NCI-H2081 treated with DMSO at 0.1 percent for 48 hours (cell line): ENCODE results near the gene ZNF536.

ENCODE experiments used
- DNase-seq: peaks from one replicate; lab custom pipeline; 2025; lab: John Stamatoyannopoulos, UW

ZNF536 gene

DNA sequence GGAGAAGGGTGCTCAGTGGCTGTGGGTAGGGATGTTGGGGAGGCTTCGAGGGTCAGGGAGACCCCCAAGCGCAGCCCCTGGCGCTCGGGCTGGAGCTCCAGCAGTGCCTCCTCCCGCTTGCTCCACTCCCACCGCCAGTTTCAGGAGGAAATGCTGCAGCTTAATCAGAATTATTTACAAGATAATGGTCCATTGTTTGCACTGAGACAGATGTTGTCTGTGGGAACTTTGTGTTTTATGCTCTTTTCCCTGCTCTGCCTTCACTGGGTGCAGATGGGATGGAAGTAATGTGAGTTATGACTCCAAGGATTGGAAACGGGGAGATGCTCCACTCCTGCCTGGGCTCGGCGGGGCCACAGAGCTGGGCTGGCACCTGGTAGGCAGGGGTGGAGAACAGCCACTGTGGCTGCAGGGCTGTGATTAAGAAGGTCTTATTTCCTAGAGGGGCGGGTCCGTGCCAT, 192.4 kb downstream of the ZNF536 start:
- no peak for DNase-seq

DNA sequence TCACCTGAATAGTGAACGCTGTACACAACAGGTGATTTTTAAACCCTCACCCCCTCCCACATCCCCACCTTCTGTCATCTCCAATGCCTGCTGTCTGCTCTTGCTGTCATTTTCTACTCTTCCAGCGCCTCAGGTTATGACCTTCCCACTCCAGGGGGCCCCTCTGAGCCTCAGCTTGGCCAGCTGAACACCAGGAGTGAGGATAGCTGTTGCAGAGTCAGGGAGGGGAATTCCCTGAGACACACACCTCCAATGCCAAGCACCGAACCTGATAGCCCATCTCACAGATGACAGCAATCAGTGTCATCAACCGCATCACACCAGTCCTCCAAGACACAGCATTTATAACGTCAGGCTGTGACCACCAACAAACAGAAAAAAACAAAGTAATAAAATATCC, 193.5 kb downstream of the ZNF536 start:
- no peak for DNase-seq

DNA sequence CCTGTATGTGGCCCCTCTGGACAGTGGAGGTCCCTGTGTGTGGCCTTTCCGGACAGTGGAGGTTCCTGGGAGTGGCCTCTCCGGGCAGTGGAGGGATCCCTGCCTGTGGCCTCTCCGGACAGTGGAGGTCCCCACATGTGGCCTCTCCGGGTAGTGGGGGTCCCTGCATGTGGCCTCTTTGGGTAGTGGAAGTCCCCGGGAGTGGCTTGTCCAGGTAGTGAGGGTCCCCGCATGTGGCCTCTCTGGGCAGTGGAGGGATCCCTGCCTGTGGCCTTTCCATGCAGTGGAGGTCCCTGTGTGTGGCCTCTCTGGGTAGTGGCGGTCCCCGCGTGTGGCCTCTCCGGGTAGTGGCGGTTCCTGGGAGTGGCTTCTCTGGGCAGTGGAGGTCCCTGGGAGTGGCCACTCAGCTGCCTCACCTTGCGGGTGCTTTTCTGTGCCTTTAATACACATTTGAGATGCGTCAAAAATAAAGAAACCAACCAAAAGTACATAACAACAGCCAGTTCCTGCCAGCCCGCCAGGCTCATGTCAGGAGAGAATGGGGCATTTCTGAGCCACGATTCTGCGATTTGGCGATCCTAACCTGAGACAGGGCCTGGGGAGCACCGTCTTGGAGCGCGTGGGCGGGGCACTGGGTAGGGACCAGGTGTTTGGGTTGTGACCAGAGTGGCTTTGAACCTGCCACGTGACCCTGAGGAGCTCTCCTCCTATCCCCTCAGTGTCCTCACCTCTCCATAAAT, 194.7 kb downstream of the ZNF536 start:
- DNase-seq, result no peak

DNA sequence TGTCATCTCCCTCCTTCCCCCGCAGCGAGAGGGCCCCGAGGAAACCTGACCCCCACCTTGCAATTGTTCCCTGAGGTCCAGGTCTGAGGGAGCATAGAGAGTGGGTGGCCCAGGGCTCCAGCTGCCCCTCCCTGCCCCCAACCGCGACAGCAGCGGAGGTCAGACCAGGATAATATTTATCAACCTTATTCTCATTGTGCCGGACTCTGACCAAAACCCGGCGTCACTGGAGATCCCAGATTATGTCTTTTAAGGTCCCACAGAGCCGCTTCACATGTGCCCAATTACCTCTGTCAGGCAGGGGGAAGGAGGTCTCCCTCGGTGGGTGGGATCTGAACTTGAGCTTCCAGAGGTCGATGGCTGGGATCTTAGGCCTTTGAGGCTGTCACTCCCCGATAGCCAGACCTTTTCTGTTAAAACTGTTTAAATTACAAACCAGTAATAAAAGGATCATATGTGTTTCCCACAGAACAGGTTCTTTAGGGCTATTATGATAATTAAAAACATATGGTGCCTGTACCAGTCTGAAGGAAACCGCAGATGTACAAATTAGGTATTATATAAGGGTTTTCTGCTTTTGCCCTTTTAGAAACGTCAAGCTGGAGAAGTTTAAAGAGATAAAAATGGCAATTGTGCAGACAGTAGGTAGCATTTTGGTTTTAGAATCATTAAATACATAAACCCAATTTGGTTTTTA, 195.5 kb downstream of the ZNF536 start:
- DNase-seq, result no peak

DNA sequence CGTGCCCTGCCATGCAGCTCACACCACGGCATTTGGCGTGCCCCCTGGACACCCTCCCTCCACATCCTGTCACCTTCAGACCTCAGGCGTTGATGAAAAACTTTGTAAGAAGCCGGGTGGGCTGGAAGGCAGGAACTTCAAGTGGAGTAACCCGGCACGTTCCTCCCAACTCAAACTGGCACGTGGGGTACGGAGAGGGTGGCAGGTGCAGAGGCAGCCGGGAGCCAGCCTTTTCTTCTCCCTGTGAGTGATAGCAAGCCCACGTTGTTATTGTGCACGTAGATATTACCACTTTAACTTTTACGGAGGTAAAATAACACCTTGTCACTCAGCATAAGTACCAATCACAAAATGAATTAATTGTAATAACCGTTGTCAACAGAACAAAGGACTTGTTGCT, 198.0 kb downstream of the ZNF536 start:
- no peak for DNase-seq

DNA sequence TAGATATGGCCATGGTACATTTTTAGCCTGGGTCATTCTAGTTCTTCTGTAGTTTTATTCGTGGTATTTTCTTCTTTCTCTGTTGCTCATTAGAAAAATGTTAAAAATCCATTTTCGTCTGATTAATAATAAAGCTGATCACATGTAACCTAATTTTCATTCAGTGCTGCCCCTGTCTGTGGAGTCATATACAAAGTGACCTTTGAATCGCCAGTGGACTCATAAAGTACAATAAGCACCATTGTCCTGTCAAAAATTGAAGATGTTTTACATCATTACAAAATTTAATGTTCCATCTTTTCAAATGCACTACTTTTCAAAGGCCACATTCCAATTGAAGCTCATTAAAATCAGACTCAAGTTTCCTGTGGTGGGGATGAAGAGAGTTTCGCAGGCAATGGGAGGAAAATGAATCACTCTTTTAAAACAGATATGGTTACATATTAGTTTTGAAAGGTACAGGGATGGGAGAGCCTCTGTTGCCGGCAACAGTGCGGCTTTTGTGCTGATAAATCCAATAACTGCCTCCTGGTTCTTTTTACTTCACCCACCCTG, 205.4 kb downstream of the ZNF536 start:
- DNase-seq, result no peak

DNA sequence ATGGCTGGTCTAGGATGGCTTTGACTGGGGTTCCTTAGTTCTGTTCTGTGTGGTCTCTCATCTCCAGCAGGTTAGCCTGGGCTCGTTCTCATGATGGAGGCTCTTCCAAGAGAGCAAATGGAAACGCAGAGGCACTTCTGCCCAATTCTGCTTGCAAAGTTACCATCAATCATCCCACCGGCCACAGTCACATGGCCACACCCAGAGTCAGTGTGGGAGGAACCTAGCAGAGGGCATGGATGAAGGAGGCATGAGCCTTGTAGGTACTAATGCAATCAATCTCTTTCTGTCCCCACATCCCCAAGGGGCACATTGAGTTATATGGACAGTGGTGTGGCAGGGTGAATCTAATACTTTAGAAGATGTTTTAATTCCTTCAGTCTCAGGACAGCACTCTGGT, 207.2 kb downstream of the ZNF536 start:
- no peak for DNase-seq

DNA sequence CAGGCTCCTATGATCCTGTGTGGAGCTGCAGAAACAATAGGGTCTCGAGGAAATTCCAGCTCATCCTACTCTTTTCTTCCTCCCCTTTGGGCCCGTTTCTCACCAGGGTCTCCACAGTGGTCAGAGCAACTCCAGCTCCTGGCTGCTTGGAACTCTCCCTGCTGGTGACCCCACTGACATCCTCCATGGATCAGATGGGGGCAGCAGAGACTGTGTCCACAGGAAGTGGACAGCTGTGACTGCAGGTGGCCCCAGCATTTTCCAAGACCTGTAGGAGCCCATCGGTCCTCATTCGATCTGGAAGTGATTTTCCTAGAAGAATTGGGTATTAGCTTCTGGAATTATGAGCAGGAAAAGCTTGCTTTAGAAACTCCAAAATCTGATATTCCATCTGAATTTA, 208.5 kb downstream of the ZNF536 start:
- DNase-seq, result no peak

DNA sequence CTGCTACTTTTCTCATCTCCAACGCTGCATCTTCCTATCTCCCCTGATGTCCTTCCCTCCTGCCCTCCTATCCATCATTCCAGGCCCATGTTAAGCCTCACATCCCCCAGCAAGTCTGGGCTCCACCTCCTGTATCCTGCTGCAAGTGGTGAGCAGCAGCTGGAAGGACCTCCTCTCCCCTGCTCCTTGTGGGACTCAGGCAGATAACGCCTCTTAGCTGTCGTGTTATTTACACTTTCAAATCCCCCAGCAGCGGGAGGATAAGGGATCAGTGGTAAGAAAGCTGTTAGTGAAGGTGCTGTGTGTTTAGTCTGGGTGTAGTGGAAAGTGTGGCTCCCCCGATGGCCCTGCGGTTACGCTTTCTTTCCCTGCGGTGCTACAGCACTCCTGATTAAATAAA, 211.9 kb downstream of the ZNF536 start:
- DNase-seq, result no peak

DNA sequence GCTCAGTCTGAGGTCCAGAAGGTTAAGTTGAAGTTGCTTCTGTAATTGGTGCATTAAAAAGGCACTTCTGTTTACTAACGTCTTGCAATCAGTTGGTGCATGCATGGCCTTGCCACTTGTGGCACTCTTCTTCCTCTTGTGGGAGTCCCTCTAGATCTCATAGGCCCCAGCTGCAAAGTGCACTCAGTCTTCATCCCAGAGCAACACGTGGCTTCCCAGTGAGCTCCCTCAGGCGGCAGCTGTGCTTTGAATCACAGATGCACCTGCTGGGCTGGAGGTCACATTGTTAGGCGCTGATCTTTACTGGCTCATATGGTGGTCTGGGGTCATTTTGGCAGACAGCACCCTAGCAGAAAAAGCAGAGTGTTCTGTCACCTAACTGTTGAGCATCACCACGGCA, 215.7 kb downstream of the ZNF536 start:
- DNase-seq, result no peak

DNA sequence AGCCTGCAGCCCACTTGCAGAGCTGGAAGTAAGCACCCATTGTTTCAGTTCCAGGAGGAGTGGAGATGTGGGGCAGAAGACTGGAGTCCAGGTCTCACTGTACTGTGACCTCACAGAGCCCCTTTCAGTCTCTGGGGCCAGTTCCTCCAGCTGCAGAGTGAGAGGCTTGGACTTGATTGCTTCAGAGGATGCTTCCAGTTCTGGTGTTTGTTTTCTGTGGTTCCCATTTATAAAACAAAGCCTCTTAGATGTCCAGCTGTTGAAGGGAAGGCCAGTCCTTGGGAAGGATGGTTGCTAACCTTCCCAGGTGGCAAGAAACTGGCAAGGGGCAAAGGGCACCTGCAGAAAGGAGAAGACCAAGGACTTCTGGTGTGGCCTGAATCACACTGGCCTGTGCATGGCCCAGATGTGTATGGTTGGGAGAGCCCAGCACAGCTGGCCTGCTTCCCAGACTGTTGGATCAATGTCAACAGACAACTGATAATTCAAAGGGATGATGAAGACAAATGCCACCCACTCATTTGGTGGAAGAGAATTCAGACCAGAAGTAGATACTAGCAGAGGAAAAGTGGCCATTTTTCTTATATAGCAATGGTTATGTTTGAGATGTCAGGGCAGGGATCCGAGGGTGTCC, 218.5 kb downstream of the ZNF536 start:
- no peak for DNase-seq

DNA sequence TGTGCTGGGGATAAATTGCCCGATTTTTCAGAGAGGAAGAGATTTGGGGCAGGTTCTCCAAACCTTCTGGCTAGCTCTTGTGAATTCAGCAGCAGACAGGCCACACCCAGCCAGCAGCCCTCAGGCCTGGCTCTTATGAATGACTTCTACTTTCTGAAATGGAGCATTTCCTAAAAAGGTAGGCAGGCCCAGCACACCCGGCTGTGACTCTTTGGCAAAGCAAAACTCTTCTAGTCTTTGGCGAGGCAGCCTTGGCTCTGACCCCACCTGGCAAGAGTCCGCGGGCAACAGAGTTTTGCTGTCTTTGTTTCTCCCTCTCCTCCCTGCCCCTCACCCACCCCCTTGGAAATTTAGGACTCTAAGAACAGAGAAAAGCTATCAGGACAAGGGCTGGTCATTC, 221.2 kb downstream of the ZNF536 start:
- DNase-seq, result no peak

DNA sequence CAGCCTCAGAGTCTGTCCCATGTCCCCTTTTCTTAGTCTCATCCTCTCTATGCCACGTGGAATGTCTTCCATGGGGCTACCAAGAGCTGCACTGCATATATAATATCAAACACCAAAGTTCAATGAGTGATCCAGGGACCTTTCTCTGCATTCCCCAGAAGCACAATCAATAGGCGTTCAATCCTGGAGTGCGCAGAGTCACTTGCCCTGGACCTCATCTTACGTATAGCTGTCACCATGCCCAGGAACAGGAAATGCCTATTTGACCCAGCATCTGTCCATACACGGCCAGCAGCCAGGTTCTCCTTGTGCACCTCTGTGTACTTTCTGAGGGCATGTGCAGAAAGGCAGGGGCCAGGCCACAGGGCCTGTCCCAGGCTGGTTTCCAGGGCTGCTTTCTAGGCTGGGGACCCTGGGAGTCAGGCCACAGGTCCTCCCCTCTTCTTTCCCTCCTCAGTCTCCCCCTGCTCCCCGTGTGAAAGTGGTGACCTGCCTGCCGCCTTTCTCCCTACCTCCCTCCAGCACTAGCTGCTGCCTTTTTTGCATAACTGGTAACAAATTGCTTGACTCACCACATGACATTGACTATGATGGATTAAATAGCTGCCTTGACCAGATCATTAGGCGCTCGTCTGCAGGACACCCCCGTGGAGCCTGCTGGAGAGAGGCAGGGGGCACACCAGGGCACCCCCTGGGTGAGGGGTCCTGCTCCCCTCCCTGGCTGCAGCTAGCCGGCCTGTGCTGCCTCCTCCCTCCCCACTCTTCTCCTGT, 222.0 kb downstream of the ZNF536 start:
- DNase-seq, result no peak

DNA sequence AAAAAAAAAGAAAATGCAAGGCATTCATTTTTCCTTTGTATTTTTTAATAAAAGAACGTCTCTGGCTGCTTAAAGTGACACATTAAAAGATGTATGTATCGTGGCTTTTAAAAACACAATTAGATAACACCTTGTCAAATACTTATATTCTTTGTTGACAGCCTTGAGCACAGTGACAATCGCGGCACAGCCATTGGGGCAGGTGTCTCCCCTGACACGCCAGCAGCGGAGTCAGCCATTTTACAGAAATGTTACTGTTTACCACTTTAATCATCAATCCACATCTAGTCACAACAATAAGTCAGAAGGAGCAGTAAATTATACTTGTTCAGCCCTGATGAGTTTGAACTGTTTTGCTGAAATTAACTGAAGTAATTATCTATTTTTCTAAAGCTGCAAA, 224.1 kb downstream of the ZNF536 start:
- no peak for DNase-seq

DNA sequence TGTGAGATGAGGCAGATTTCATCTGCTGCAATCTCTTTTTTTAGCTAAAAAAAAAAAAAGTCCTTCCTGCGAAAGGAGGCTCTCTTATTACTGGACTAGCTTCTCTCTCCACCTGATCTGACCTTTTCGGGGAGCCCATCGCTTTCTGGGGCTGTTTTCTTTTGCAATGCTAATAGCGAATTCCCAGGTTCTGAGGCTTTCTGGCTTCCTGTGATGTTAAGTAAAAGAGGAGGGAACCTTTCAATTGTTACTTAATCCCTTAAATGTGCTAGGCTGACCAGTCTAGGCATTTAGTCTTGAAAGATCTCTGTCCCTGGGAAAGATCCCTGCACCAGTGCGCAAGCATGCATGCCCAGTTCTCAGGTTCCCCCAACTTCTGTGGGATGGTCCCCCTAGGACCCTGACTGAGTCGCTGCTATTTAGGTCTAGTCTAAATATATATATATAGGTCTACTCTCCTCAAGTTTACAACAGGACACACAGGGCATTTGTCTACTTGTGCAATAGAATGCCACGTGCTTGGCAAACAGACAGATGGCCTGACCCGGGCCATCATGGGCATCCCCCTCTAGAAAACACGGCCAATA, 224.7 kb downstream of the ZNF536 start:
- DNase-seq, result no peak

DNA sequence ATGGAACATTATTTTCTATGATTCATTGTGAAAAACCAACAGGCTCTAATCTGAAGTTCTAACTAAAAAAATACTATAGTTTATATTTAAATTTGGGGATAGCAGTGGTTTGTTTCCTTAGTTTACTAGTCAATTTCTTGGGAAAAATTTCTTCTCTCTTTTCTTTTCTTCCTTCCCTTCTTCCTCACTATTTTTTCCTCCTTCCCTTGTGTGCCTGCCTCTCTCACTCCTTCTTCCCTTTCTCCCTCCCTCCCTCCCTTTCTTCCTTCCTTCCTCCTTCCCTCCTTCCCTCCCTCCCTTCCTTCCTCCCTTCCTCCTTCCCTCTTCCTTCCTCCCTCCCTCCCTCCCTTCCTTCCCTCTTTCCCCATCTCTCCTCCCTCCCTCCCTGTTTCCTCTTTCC, 226.5 kb downstream of the ZNF536 start:
- no peak for DNase-seq

DNA sequence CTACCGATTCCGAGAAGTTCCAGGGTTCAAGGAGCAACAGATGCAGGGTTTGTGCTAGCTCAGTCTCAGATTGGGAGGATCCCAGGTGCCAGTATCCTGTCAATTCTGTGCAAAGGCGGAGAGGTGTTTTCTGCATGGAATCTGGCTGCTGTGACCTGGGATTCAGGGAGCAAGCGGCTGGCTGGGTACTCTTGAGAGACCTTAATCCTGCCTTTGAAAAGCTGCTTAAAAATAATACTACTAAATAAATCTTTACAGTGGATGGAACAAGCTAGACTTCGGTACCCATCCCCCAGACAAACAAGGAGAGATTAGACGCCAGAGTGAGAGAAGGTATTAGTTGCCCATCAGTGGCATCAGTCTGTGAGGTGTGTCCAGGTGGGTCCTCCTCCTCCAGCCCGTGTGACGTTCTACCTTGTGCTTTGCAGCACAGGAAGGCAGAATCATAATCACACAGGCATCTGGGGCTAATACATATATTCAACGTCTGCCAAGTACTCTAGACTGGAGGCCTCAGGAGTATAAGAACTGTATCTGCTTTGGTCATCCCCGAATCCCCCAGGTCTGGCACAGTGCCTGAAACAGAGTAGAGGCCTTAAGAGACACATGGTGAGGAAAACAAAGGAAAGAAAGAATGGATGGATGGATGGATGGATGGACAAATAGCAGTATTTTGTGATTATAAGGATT, 230.6 kb downstream of the ZNF536 start:
- DNase-seq, result no peak

DNA sequence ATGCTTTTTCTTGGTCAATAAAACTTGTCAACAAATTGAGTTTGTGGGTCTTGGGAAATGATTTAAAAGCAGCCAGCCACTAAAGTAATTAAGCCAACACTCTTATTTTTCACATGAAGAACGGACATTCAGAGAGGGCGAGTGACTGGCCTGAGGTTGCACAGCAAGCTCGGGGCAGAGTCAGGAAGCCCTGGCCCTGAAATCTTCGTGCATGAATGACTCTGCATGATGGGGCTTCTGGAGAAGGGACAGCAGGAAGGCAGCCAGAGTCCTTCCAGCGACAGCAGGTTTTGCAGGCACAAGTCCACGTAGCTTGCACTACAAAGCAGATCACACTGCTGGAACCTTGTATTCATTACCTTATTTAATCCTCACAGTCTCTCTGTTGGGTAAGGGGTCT, 232.5 kb downstream of the ZNF536 start:
- DNase-seq, result no peak

DNA sequence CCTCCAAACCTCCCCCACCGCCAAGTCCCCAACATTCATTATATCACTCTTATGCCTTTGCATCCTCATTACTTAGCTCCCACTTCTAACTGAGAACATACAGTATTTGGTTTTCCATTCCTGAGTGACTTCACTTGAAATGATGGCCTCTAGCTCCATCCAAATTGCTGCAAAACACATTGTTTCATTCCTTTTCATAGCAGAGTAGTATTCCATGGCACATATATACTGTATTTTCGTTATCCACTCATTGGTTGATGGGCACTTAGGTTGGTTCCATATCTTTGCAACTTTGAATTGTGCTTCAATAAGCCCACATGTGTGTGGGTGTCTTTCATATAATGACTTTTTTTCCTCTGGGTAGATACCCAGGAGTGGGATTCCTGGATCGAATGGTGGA, 233.1 kb downstream of the ZNF536 start:
- no peak for DNase-seq

DNA sequence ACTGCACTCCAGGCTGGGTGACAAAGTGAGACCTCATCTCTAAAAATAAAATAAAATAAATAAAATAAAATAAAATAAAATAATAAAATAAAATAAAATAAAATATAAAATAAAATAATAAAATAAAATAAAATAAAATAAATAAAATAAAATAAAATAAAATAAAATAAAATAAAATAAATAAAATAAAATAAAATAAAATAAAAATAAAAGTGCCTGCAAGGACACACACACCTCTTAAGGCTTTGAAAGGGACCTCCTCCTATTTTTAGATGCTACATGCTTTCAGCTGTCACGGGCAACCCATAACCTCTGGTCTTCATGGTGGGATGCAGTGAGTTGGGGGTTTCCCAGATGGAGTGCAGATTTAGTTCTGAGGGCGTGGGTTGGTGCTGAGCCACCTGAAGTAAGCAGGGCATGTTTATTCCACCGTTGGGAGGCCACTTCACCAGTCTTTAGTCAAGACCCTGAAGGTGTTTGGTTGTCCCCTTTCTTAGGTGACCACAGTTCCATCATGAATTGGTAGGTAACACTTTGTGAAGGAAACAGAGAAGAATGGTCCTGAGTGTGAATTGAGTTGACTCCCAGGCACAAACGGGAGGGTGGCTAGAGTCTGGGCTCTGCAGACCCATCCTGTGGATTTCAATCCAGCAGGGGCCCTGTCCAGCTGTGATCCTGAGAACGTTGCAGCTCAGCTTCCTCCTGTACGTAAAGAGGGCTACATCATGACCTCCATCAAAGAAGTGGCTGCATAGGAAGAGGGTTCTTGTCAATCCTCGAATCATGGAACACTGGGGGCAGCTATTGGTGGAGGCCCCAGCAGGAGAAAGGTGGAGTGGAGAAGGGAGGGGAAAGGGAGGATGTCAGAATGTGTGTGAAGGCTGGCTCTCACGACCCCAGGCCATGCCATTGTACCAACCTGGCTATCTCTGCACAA, 234.2 kb downstream of the ZNF536 start:
- no peak for DNase-seq
